GM19467 (cell line): ENCODE data around the gene DLAT.
"Not testable (repeated sequence)": the region's sequence is repeated elsewhere in the genome, so short reads cannot be mapped to it uniquely, and the experiment has no call there.

Experiments used
- ATAC-seq: cut with Tn5 transposase; IDR thresholded peaks from one replicate; pipeline ENCODE4 v1.9.1; 2021; ENCODE audit warnings: mild to moderate bottlenecking, moderate library complexity; ENCODE audit not compliant: unreplicated experiment

The DLAT gene

GRCh38 chr11:112004389-112004788 lies 20.8 kb upstream of the DLAT start:
- no peak for ATAC-seq

- ATAC-seq, result no peak
Measured at GRCh38 chr11:112005422-112006094, 19.6 kb upstream of the DLAT start.

- not testable (repeated sequence) for ATAC-seq
Measured at GRCh38 chr11:112006095-112006441, 19.1 kb upstream of the DLAT start.

GRCh38 chr11:112011451-112011850 lies 13.8 kb upstream of the DLAT start:
- ATAC-seq, result not testable (repeated sequence)

GRCh38 chr11:112012874-112013273 lies 12.3 kb upstream of the DLAT start:
- ATAC-seq, result no peak

- ATAC-seq, result no peak
Measured at GRCh38 chr11:112013497-112014164, 11.6 kb upstream of the DLAT start.

GRCh38 chr11:112016088-112016764 lies 9.0 kb upstream of the DLAT start:
- ATAC-seq, result peak; percentile 77

GRCh38 chr11:112016765-112017376 lies 8.3 kb upstream of the DLAT start:
- ATAC-seq, result peak; percentile 30

- ATAC-seq, result no peak
Measured at GRCh38 chr11:112017538-112017937, 7.7 kb upstream of the DLAT start.

- ATAC-seq, result no peak
Measured at GRCh38 chr11:112019066-112019465, 6.1 kb upstream of the DLAT start.

- no peak for ATAC-seq
Measured at GRCh38 chr11:112023104-112023503, 2.1 kb upstream of the DLAT start.

- ATAC-seq, result peak; percentile 38
Measured at GRCh38 chr11:112024178-112024772, 933 bp upstream of the DLAT start.

- no peak for ATAC-seq
Measured at GRCh38 chr11:112025707-112026106, 499 bp downstream of the DLAT start.

GRCh38 chr11:112026784-112027410 lies 1.7 kb downstream of the DLAT start:
- ATAC-seq, result not testable (repeated sequence)

- ATAC-seq, result no peak
Measured at GRCh38 chr11:112029460-112029859, 4.3 kb downstream of the DLAT start.

- no peak for ATAC-seq
Measured at GRCh38 chr11:112033902-112034301, 8.7 kb downstream of the DLAT start.

GRCh38 chr11:112037527-112037926 lies 12.3 kb downstream of the DLAT start:
- no peak for ATAC-seq

- ATAC-seq, result no peak
Measured at GRCh38 chr11:112042161-112042960, 17.2 kb downstream of the DLAT start.

- no peak for ATAC-seq
Measured at GRCh38 chr11:112042961-112043304, 17.7 kb downstream of the DLAT start.

GRCh38 chr11:112044961-112045360 lies 19.8 kb downstream of the DLAT start:
- no peak for ATAC-seq
